H9 (cell line): Measurements from ENCODE around the gene FEV. TPM values are rescaled to one million over a fixed set of nuclear protein-coding genes. Genes with fewer than 3 reads are reported as not detected.
A peak's percentile ranks its signal among the peaks of the same experiment; 100 is the strongest.

Experiments used
- DNase-seq: peaks from one replicate; pipeline ENCODE4 v3.0.0-alpha.2; 2017
- H2AFZ ChIP-seq: one replicate; pipeline ENCODE4 v1.6.1; 2013; ENCODE audit warnings: mild to moderate bottlenecking, low read length, control low read depth, moderate library complexity
- H2AK5ac ChIP-seq: 2 replicates; pipeline ENCODE4 v1.6.1; 2013; ENCODE audit warnings: low read length, control low read depth, mixed read lengths; ENCODE audit not compliant: insufficient read length
- H2BK120ac ChIP-seq: one replicate; pipeline ENCODE4 v1.6.1; 2013; ENCODE audit warnings: low read depth, mild to moderate bottlenecking, low read length, control low read depth, inconsistent platforms; ENCODE audit not compliant: poor library complexity, severe bottlenecking
- H2BK12ac ChIP-seq: 2 replicates; pipeline ENCODE4 v1.6.1; 2013; ENCODE audit warnings: low read length, control low read depth, mixed read lengths, low read depth; ENCODE audit not compliant: insufficient read length
- H2BK15ac ChIP-seq: 2 replicates; pipeline ENCODE4 v1.6.1; 2013; ENCODE audit warnings: low read depth, low read length, control low read depth
- H2BK20ac ChIP-seq: one replicate; pipeline ENCODE4 v1.6.1; 2013; ENCODE audit warnings: low read depth, mild to moderate bottlenecking, low read length, control low read depth, inconsistent platforms; ENCODE audit not compliant: poor library complexity, severe bottlenecking
- H2BK5ac ChIP-seq: 2 replicates; pipeline ENCODE4 v1.6.1; 2013; ENCODE audit warnings: low read length, control low read depth, mixed read lengths; ENCODE audit not compliant: insufficient read length
- H3K14ac ChIP-seq: 2 replicates; pipeline ENCODE4 v1.6.1; 2013; ENCODE audit warnings: low read length, control low read depth; ENCODE audit not compliant: insufficient read depth
- H3K18ac ChIP-seq: 2 replicates; pipeline ENCODE4 v1.6.1; 2013; ENCODE audit warnings: low read depth, mild to moderate bottlenecking, mixed read lengths, low read length, control low read depth; ENCODE audit not compliant: insufficient read length
- H3K23ac ChIP-seq: 2 replicates; pipeline ENCODE4 v1.6.1; 2013; ENCODE audit warnings: low read length, control low read depth, mixed read lengths, low read depth; ENCODE audit not compliant: insufficient read length
- H3K23me2 ChIP-seq: 2 replicates; pipeline ENCODE4 v1.6.1; 2013; ENCODE audit warnings: low read depth, mild to moderate bottlenecking, mixed read lengths, low read length, control low read depth; ENCODE audit not compliant: insufficient read length, poor library complexity, severe bottlenecking
- H3K27ac ChIP-seq: 2 replicates; pipeline ENCODE4 v1.5.1; 2013; ENCODE audit warnings: low read length, control low read depth, mixed read lengths, low read depth; ENCODE audit not compliant: insufficient read length
- H3K27me3 ChIP-seq: 2 replicates; pipeline ENCODE4 v1.6.1; 2013; ENCODE audit warnings: low read length, control low read depth, inconsistent platforms; ENCODE audit not compliant: insufficient read depth
- H3K4ac ChIP-seq: 2 replicates; pipeline ENCODE4 v1.6.1; 2013; ENCODE audit warnings: low read depth, mild to moderate bottlenecking, control low read depth, inconsistent platforms, low read length, moderate library complexity
- H3K4me1 ChIP-seq: 2 replicates; pipeline ENCODE4 v1.6.1; 2013; ENCODE audit warnings: low read length, control low read depth, inconsistent platforms; ENCODE audit not compliant: insufficient read depth
- H3K4me2 ChIP-seq: 2 replicates; pipeline ENCODE4 v1.6.1; 2013; ENCODE audit warnings: low read length, control low read depth, mixed read lengths; ENCODE audit not compliant: insufficient read length, insufficient read depth
- H3K56ac ChIP-seq: 2 replicates; pipeline ENCODE4 v1.6.1; 2013; ENCODE audit warnings: low read depth, mild to moderate bottlenecking, mixed read lengths, low read length, control low read depth; ENCODE audit not compliant: insufficient read length
- H3K79me1 ChIP-seq: 2 replicates; pipeline ENCODE4 v1.6.1; 2013; ENCODE audit warnings: low read depth, mild to moderate bottlenecking, moderate library complexity, low read length, control low read depth, inconsistent platforms; ENCODE audit not compliant: insufficient read depth, poor library complexity, severe bottlenecking
- H3K79me2 ChIP-seq: 2 replicates; pipeline ENCODE4 v1.6.1; 2013; ENCODE audit warnings: low read length, control low read depth, inconsistent platforms; ENCODE audit not compliant: insufficient read depth
- H3K9ac ChIP-seq: 2 replicates; pipeline ENCODE4 v1.6.1; 2013; ENCODE audit warnings: low read length, control low read depth, mixed read lengths; ENCODE audit not compliant: insufficient read length; ENCODE audit errors: extremely low read depth
- H3K9me3 ChIP-seq: one replicate; pipeline ENCODE4 v1.6.1; 2013; ENCODE audit warnings: low read depth, low read length, inconsistent platforms; ENCODE audit not compliant: control insufficient read depth
- H3T11ph ChIP-seq: one replicate; pipeline ENCODE4 v1.6.1; 2013; ENCODE audit warnings: mild to moderate bottlenecking, low read length, control low read depth, inconsistent platforms
- H4K20me1 ChIP-seq: one replicate; pipeline ENCODE4 v1.6.1; 2013; ENCODE audit not compliant: control insufficient read depth, insufficient read length, insufficient read depth
- H4K5ac ChIP-seq: 2 replicates; pipeline ENCODE4 v1.6.1; 2013; ENCODE audit warnings: low read depth, mild to moderate bottlenecking, mixed read lengths, low read length, control low read depth; ENCODE audit not compliant: insufficient read length
- H4K8ac ChIP-seq: replicated peaks from 2 replicates; pipeline ENCODE4 v1.6.1; 2013; ENCODE audit warnings: low read length, control low read depth, mixed read lengths, low read depth; ENCODE audit not compliant: insufficient read length
- H4K91ac ChIP-seq: 2 replicates; pipeline ENCODE4 v1.6.1; 2013; ENCODE audit warnings: low read depth, mild to moderate bottlenecking, moderate library complexity, mixed read lengths, low read length, control low read depth; ENCODE audit not compliant: insufficient read length
- H3K27ac Mint-ChIP-seq, 3 experiments: 2 replicates in 2 of 3; 3 replicates in 1 of 3; pipeline ENCODE4 v1.8.0; 2020 to 2021; ENCODE audit warnings: mixed read lengths in 3 of 3, mild to moderate bottlenecking in 1 of 3, moderate library complexity in 1 of 3
- H3K27me3 Mint-ChIP-seq: 2 replicates; pipeline ENCODE4 v1.8.0; 2021; ENCODE audit warnings: low read depth, mild to moderate bottlenecking, moderate library complexity, mixed read lengths
- H3K36me3 Mint-ChIP-seq, 3 experiments: 2 replicates in 2 of 3; 3 replicates in 1 of 3; pipeline ENCODE4 v1.8.0; 2020 to 2021; ENCODE audit warnings: low read depth in 3 of 3, mixed read lengths in 3 of 3; ENCODE audit not compliant: insufficient read depth in 1 of 3
- H3K4me1 Mint-ChIP-seq, 2 experiments: 2 replicates each; pipeline ENCODE4 v1.8.0; 2020; ENCODE audit warnings: mixed read lengths in 2 of 2
- H3K4me3 Mint-ChIP-seq, 2 experiments: 2 replicates in 1 of 2; 3 replicates in 1 of 2; pipeline ENCODE4 v1.8.0; 2020 to 2021; ENCODE audit warnings: mild to moderate bottlenecking in 2 of 2, mixed read lengths in 2 of 2, moderate library complexity in 1 of 2
- H3K9me3 Mint-ChIP-seq, 2 experiments: 2 replicates in 1 of 2; 3 replicates in 1 of 2; pipeline ENCODE4 v1.8.0; 2020; ENCODE audit warnings: mild to moderate bottlenecking in 2 of 2, mixed read lengths in 2 of 2, moderate library complexity in 1 of 2
- WGBS: extraction: QIAGEN DNeasy Blood & Tissue Kit; methylation state at CpG from one replicate; pipeline ENCODE4 v1.1.7; 2013; ENCODE audit warnings: missing lambda C conversion rate, low lambda C conversion rate, mixed read lengths; ENCODE audit not compliant: insufficient read length; ENCODE audit errors: extremely low coverage; 5-methylcytosine and 5-hydroxymethylcytosine counted together
- total RNA-seq: library from RNA; stranded (reverse); gene quantifications from 2 replicates; pipeline ENCODE4 v1.2.1, GENCODE V29; 2021
- TF ChIP-seq, protein P1 (sequence below): fragments of 200-600 bp; sonication (generic); conservative IDR thresholded peaks from 3 replicates; pipeline ENCODE4 v1.8.0; 2021; ENCODE audit warnings: antibody characterized with exemption, mild to moderate bottlenecking

The FEV gene
- total RNA-seq, 1 experiment from 2014 or later, result not detected

DNA sequence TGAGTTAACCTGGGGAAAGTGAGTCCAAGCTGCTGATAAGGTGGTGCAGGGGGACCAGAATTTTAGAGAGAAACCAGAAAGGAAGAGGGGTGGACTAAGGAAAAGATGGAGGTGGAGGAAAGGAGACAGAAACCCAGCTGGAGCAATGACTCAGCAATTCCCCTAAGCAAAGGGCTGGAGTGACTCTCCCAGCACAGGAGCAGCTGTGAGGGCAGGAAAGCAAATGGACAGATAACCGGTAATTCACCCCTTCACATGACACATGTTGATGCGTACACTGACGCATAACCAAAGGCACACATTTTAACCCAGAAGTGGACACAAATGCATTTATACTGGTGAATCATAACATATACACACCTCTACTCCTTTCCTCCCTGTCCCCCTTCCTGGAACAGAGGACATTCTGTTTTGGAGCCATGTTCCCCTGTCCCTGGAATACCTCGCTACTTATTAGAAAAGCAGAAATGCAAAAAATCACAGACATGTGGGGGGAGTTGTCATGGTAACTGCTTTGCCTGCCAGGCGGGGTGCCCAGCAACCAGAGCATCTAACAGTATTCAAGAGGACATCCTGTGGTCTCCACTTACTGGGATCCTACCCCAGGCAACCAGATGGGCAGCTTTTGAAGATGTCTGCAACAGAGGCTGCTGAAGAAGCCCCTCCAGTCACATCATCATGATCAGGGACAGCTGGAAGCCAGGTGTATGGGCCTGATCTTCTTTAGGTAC is 20.8 kb downstream of the FEV start:
- peak overlapping the region; percentile 78 to 84; a peak in 3 of 5 replicates for H3K4me3 Mint-ChIP-seq
- Histone ChIP-seq H2AFZ (no peak overlapping the region), H4K5ac (no peak overlapping the region), H2BK120ac (no peak overlapping the region), H4K8ac (no peak overlapping the region), H4K20me1 (no peaks in the 10 kb centered on the region), H2AK5ac (no peak overlapping the region), H3K9me3 (no peaks in the 10 kb centered on the region), H3K79me2 (no peaks in the 10 kb centered on the region), H4K91ac (no peak overlapping the region), H3K79me1 (no peaks in the 10 kb centered on the region), H3K4me1 (peaks cover 4% of the 10 kb centered on the region; the same call in 1 of the 2 replicates), H3K4me2 (peak overlapping the region; percentile 49), H3K18ac (peak overlapping the region; percentile 29), H2BK5ac (no peak overlapping the region), H3K27me3 (peaks cover 20% of the 10 kb centered on the region), H3K4ac (no peak overlapping the region), H3K27ac (no peak overlapping the region), H3K9ac (no peak overlapping the region), H3K56ac (no peak overlapping the region), H3T11ph (no peak overlapping the region), H3K14ac (no peak overlapping the region), H2BK20ac (no peak overlapping the region), H3K23ac (no peak overlapping the region), H2BK12ac (no peak overlapping the region), H3K23me2 (peaks cover 12% of the 10 kb centered on the region), H2BK15ac (no peak overlapping the region)
- no CpG with 5 or more reads among the region's 5 CpGs for whole genome bisulfite sequencing
- H3K36me3 Mint-ChIP-seq, result no peaks in the 10 kb centered on the region; a peak in 3 of 7 replicates
- peaks cover 64% of the 10 kb centered on the region for H3K27me3 Mint-ChIP-seq
- peaks cover 0 to 2% of the 10 kb centered on the region in 2 experiments; a peak in 2 of 5 replicates for H3K9me3 Mint-ChIP-seq
- H3K4me1 Mint-ChIP-seq, result peaks cover 21 to 29% of the 10 kb centered on the region in 2 experiments
- no peak for DNase-seq
- TF ChIP-seq, protein P1, sequence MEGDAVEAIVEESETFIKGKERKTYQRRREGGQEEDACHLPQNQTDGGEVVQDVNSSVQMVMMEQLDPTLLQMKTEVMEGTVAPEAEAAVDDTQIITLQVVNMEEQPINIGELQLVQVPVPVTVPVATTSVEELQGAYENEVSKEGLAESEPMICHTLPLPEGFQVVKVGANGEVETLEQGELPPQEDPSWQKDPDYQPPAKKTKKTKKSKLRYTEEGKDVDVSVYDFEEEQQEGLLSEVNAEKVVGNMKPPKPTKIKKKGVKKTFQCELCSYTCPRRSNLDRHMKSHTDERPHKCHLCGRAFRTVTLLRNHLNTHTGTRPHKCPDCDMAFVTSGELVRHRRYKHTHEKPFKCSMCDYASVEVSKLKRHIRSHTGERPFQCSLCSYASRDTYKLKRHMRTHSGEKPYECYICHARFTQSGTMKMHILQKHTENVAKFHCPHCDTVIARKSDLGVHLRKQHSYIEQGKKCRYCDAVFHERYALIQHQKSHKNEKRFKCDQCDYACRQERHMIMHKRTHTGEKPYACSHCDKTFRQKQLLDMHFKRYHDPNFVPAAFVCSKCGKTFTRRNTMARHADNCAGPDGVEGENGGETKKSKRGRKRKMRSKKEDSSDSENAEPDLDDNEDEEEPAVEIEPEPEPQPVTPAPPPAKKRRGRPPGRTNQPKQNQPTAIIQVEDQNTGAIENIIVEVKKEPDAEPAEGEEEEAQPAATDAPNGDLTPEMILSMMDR, result no peak
- H3K27ac Mint-ChIP-seq, result peak overlapping the region in 2 of 3 experiments; percentile 22 to 96; a peak in 2 of 7 replicates
